Heart right ventricle (tissue), 16 donors: ENCODE data around the gene CREB5. TPM values are rescaled to one million over a fixed set of nuclear protein-coding genes. Genes with fewer than 3 reads are reported as not detected.

Experiments used
- ATAC-seq, 8 donors: fragments of 200-7000 bp; cut with Tn5 transposase; one replicate each; pipeline ENCODE4 v1.9.1; 2020; ENCODE audit warnings: mild to moderate bottlenecking in 8 of 8, moderate library complexity in 8 of 8, moderate number of reproducible peaks in 1 of 8
- DNase-seq, 2 donors: peaks; one replicate each; pipeline ENCODE4 v3.0.0-alpha.2; 2020
- H3K27ac ChIP-seq, 10 donors: fragments of 200-600 bp; sonication (generic) in 2 of 10; one replicate each; pipeline versions ENCODE4 v1.5.0 to v1.8.0; 2020 to 2022; ENCODE audit warnings: mild to moderate bottlenecking in 3 of 10
- H3K27me3 ChIP-seq, 7 donors: fragments of 200-600 bp; one replicate each; pipeline ENCODE4 v1.8.0; 2021 to 2022; ENCODE audit warnings: mild to moderate bottlenecking in 2 of 7
- H3K36me3 ChIP-seq, 9 donors: fragments of 200-600 bp; sonication (generic) in 1 of 9; one replicate each; pipeline versions ENCODE4 v1.5.0 to v1.8.0; 2020 to 2022; ENCODE audit warnings: mild to moderate bottlenecking in 2 of 9
- H3K4me1 ChIP-seq, 9 donors: fragments of 200-600 bp; sonication (generic) in 1 of 9; one replicate each; pipeline versions ENCODE4 v1.5.0 to v1.8.0; 2020 to 2022; ENCODE audit warnings: mild to moderate bottlenecking in 4 of 9
- H3K4me3 ChIP-seq, 10 donors: fragments of 200-600 bp; sonication (generic) in 2 of 10; one replicate each; pipeline versions ENCODE4 v1.5.0 to v1.8.0; 2020 to 2022; ENCODE audit warnings: mild to moderate bottlenecking in 7 of 10, moderate library complexity in 2 of 10
- H3K9me3 ChIP-seq, 11 donors: fragments of 200-600 bp in 10 of 11; sonication (generic) in 2 of 11; one replicate each; pipeline versions ENCODE4 v1.5.0 to v1.8.0; 2013 to 2022; ENCODE audit warnings: mild to moderate bottlenecking in 2 of 11, control low read depth in 1 of 11, moderate library complexity in 1 of 11
- WGBS, 2 donors: extraction: QIAGEN DNeasy Blood & Tissue Kit; methylation state at CpG; one replicate each; pipeline ENCODE4 v1.1.7; 2013; ENCODE audit warnings: inconsistent platforms in 1 of 2; 5-methylcytosine and 5-hydroxymethylcytosine counted together
- intact Hi-C, 10 donors: fragments of 100-400 bp; cut with DNase I; formaldehyde crosslinking; loops; one replicate each; pipeline versions ENCODE4 v1.11.1 to v1.14.2; 2022
- polyA plus RNA-seq, 2 donors: library from polyadenylated mRNA; stranded (reverse); fragments of 200-250 nt; gene quantifications; one replicate each; pipeline ENCODE4 v1.2.3, GENCODE V29; 2013
- total RNA-seq, 10 donors: library from RNA; stranded (reverse); fragmentation: NEBNext Ultra II Directional in 3 of 10; extraction: Animal tissue kit (Norgen Biotek cat#: 25700) in 3 of 10; gene quantifications; one replicate each; pipeline versions ENCODE4 v1.2.1 to v1.2.4, GENCODE V29; 2021 to 2023
- TF ChIP-seq, protein P1 (sequence below), 9 donors: fragments of 200-600 bp; sonication (generic) in 2 of 9; IDR thresholded peaks; one replicate each; pipeline versions ENCODE4 v1.5.0 to v1.8.0; 2021 to 2022; ENCODE audit warnings: antibody characterized with exemption in 9 of 9, mild to moderate bottlenecking in 5 of 9, moderate library complexity in 1 of 9
- donor health status: Arrhythmogenic right ventricular cardiomyopathy.
- donor health status: ischemic (EF 13 %, LVEDD 7.1; RV severe dilation, severe dysfunction).
- donor health status: healthy with polysubstance abuse.
- donor health status: DM: no; HTN: yes; CAD: no.
- donor health status: DM: no; HTN: no; CAD: no.
- donor health status: ischemic (EF 25% LVEDD 6.9; RV normal size, moderate dysfunction).
- donor health status: ischemic (EF 25% LVEDD 5.7; RV mildly dilated, moderate dysfunction).
- donor health status: healthy.
- donor health status: DM: yes; HTN: yes; CAD: no.
- donor health status: Ischemic cardiomyopathy.
- donor health status: ischemic (EF 35%, LVEDD 5.7; RV mildly dilated, moderate dysfunction).
- donor health status: nonischemic (EF 11% LVEDD 7.7; RV severe dilation, severe dysfunction).
- donor health status: DM: yes; HTN: yes; CAD: no.
- donor health status: PGD.
- donor health status: ischemic (EF 29% LVEDD 5.4; RV normal size, mild dysfunction).
- donor health status: nonischemic (EF 23%, LVEDD 6.1; RV moderate dilation, normal function).

The CREB5 gene
- total and polyA plus RNA-seq, 12 donors: 4.7 to 170 (median 19.0) TPM

DNA sequence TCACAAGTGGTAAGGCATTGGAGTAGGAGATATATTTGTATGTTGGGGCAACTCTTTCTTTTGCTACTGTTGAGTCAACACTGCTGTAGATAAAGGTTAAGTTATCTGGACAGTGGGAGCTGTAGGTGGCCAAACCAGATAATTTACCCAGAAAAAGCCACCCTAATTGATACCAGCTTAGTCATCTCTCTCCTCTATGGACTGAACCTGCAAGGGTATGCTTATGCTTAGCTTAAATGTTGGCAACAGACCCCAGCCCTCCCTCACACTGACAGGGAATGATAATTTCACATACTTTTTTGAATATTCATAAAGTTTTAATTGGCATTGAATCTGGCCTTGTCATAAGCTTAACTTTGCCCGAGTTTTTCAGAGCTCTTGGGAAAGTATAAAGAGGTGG lies 66.3 kb downstream of the CREB5 start:
- H3K9me3 ChIP-seq: no peaks in the 10 kb centered on the region
- intact Hi-C loops: loop anchor here in 1 of 10 donors (5.0 kb wide), 1 partner anchor 181 kb away; no protein-coding TSS in a partner anchor

DNA sequence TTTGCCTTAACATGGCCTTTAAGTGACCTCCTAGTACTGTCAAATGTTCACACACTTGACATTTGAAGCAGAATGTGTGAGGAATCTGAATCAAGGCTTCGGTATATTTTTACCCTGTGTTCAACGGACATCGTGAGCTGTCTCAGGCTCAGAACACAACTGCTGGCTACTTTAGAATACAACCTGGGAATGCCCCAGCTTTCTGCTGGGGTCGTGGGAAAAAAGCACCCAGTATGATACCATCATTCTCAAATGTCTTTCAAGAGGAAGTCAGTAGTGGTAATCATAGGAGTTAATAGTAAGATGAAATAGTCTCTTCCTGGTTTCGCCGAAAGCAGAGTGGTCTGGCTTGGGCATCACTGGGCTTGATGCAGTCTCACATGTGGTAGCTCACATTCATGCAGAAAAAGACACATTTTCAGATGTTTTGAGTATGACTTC lies 67.2 kb downstream of the CREB5 start:
- 73 to 76% methylated on average over 6 of the region's 6 CpGs for WGBS, 2 donors
- intact Hi-C loops: loop anchor here in 1 of 10 donors (5.0 kb wide), 1 partner anchor 182 kb away; no protein-coding TSS in a partner anchor
- ATAC-seq (peak in 1 of 8 donors; percentile 51), DNase-seq (no peak)
- Histone ChIP-seq H3K27me3 (no peaks in the 10 kb centered on the region), H3K4me1 (peaks cover 0 to 46% (median 16%) of the 10 kb centered on the region in 9 donors), H3K9me3 (no peaks in the 10 kb centered on the region), H3K4me3 (no peak overlapping the region), H3K36me3 (no peaks in the 10 kb centered on the region), H3K27ac (no peak overlapping the region)
- TF ChIP-seq, protein P1, sequence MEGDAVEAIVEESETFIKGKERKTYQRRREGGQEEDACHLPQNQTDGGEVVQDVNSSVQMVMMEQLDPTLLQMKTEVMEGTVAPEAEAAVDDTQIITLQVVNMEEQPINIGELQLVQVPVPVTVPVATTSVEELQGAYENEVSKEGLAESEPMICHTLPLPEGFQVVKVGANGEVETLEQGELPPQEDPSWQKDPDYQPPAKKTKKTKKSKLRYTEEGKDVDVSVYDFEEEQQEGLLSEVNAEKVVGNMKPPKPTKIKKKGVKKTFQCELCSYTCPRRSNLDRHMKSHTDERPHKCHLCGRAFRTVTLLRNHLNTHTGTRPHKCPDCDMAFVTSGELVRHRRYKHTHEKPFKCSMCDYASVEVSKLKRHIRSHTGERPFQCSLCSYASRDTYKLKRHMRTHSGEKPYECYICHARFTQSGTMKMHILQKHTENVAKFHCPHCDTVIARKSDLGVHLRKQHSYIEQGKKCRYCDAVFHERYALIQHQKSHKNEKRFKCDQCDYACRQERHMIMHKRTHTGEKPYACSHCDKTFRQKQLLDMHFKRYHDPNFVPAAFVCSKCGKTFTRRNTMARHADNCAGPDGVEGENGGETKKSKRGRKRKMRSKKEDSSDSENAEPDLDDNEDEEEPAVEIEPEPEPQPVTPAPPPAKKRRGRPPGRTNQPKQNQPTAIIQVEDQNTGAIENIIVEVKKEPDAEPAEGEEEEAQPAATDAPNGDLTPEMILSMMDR (IDR thresholded peaks at IDR 0.05): no peak

More for the DNA sequence above, 66.3 kb downstream of the CREB5 start:
- no peaks in the 10 kb centered on the region for H3K27me3 ChIP-seq
- no peak overlapping the region for H3K27ac ChIP-seq
- DNase-seq: no peak
- no peak overlapping the region for H3K4me3 ChIP-seq
- H3K36me3 ChIP-seq: no peaks in the 10 kb centered on the region
- ATAC-seq: peak in 1 of 8 donors; percentile 16
- H3K4me1 ChIP-seq: peaks cover 0 to 42% (median 19%) of the 10 kb centered on the region in 9 donors
- WGBS, 2 donors: 71 to 79% methylated on average over 1 of the region's 1 CpG
- TF ChIP-seq, protein P1 (IDR thresholded peaks at IDR 0.05): no peak

DNA sequence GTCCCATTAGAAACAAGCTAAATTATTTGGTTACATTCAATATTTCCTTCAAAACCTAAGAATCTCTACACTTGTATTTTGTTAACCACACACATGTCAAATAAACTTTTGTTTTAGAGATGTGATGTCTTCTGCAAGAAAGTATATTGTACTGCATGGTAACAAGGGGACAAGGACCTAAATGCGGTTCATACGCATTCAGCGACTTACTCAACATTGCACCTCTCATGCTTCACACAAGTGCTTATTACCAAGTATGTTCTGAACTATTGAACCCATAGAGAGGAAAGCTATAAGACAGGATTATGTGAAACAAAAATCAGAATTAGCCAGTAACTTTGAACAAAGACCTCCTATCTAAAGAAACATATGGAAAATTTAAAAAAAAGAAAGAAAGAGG lies 68.3 kb downstream of the CREB5 start:
- no peak for DNase-seq
- Histone ChIP-seq H3K4me1 (peaks cover 0 to 46% (median 16%) of the 10 kb centered on the region in 9 donors), H3K27ac (no peak overlapping the region), H3K27me3 (no peaks in the 10 kb centered on the region), H3K4me3 (no peak overlapping the region), H3K9me3 (no peaks in the 10 kb centered on the region), H3K36me3 (no peaks in the 10 kb centered on the region)
- ATAC-seq: no peak
- TF ChIP-seq, protein P1 (IDR thresholded peaks at IDR 0.05): no peak
- 96 to 97% methylated on average over 3 of the region's 3 CpGs for WGBS, 2 donors
- intact Hi-C loops: no loop called here

DNA sequence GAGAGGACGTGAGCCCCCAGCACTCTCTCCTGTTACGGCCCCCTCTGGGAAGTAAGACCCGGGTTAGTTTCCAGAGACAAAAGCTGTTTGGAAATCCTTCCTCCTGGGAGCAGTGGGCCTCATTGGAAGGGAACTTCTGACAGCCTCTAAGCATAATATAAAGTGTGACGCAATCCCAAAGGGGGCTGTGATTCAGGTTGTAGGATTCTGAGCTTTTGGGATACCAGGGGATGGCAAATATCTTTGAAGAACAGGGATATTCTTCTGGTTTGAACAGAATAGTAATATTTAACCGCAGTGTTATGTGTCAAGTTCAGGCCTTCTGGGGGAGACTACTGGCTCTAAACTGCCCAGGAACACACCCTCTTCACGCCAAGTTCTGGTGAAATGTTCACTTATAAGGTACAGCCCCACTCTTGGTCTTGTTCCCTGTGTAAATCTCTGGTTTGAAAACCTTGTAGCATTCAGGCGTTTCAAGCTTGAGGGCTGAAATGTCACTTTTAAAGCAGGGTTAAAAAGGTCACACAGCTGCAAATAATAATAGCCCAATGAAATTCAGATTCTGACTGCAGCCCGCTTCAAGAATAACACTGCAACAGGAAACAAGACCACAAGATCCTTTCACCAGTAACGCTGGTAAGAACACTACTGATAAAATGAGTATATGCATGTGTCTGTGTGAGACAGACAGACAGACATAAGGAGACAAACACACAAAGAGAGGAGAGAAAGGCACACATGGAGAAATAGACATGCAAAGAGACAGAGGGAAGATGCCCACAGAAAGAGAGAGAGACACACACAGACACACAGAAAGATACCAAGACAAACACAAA lies 69.0 kb downstream of the CREB5 start:
- whole genome bisulfite sequencing, 2 donors: 63 to 66% methylated on average over 9 of the region's 9 CpGs
- Histone ChIP-seq H3K27me3 (no peaks in the 10 kb centered on the region), H3K27ac (no peak overlapping the region), H3K4me1 (peaks cover 0 to 46% (median 16%) of the 10 kb centered on the region in 9 donors), H3K36me3 (no peaks in the 10 kb centered on the region), H3K9me3 (no peaks in the 10 kb centered on the region), H3K4me3 (no peak overlapping the region)
- no peak for DNase-seq
- intact Hi-C loops: no loop called here
- ATAC-seq: peak in 3 of 8 donors; percentile 25 to 67 (median 29)
- TF ChIP-seq, protein P1 (IDR thresholded peaks at IDR 0.05): no peak
